Skin of body (tissue), 2 donors: Measurements from ENCODE around the gene ASTE1. TPM values are rescaled to one million over a fixed set of nuclear protein-coding genes. Genes with fewer than 3 reads are reported as not detected.
A peak's percentile ranks its signal among the peaks of the same experiment; 100 is the strongest.
"Not testable (repeated sequence)": the region's sequence is repeated elsewhere in the genome, so short reads cannot be mapped to it uniquely, and the experiment has no call there.

Source experiments
- DNase-seq: peaks from one replicate; lab custom pipeline; 2025; lab: John Stamatoyannopoulos, UW
- total RNA-seq: library from RNA; depleted of rRNA; stranded (reverse); fragments of >200 nt; gene quantifications from one replicate; pipeline ENCODE4 v1.2.3, GENCODE V29; 2014

ASTE1 gene
- total RNA-seq, 1 donor from 2014 or later = 8.9 TPM

GRCh38 chr3:131008326-131008725 lies 18.3 kb downstream of the ASTE1 start:
- DNase-seq = no peak

- no peak for DNase-seq
Observed at GRCh38 chr3:131007782-131008181, 18.8 kb downstream of the ASTE1 start.

GRCh38 chr3:131007256-131007655 lies 19.4 kb downstream of the ASTE1 start:
- no peak for DNase-seq

- DNase-seq = no peak
Observed at GRCh38 chr3:131004603-131005002, 22.0 kb downstream of the ASTE1 start.

GRCh38 chr3:131001071-131001470 lies 25.6 kb downstream of the ASTE1 start:
- no peak for DNase-seq

GRCh38 chr3:130997289-130997688 lies 29.3 kb downstream of the ASTE1 start:
- DNase-seq = no peak

- DNase-seq = no peak
Observed at GRCh38 chr3:130992344-130992743, 34.3 kb downstream of the ASTE1 start.

- no peak for DNase-seq
Observed at GRCh38 chr3:130991126-130991525, 35.5 kb downstream of the ASTE1 start.

- DNase-seq = no peak
Observed at GRCh38 chr3:130990282-130990681, 36.3 kb downstream of the ASTE1 start.

GRCh38 chr3:130981469-130981868 lies 45.2 kb downstream of the ASTE1 start:
- DNase-seq = no peak

GRCh38 chr3:130979117-130979516 lies 47.5 kb downstream of the ASTE1 start:
- DNase-seq = peak; percentile 69

- no peak for DNase-seq
Observed at GRCh38 chr3:130976706-130977105, 49.9 kb downstream of the ASTE1 start.

- DNase-seq = no peak
Observed at GRCh38 chr3:130975251-130975650, 51.4 kb downstream of the ASTE1 start.

GRCh38 chr3:130974201-130974600 lies 52.4 kb downstream of the ASTE1 start:
- no peak for DNase-seq

- DNase-seq = peak; percentile 54
Observed at GRCh38 chr3:130973406-130973805, 53.2 kb downstream of the ASTE1 start.

- DNase-seq = not testable (repeated sequence)
Observed at GRCh38 chr3:130972592-130972991, 54.0 kb downstream of the ASTE1 start.

- no peak for DNase-seq
Observed at GRCh38 chr3:130971208-130971607, 55.4 kb downstream of the ASTE1 start.

- no peak for DNase-seq
Observed at GRCh38 chr3:130969621-130970020, 57.0 kb downstream of the ASTE1 start.

GRCh38 chr3:130968221-130968620 lies 58.4 kb downstream of the ASTE1 start:
- DNase-seq = no peak

GRCh38 chr3:130967281-130967680 lies 59.3 kb downstream of the ASTE1 start:
- DNase-seq = no peak

- no peak for DNase-seq
Observed at GRCh38 chr3:130963878-130964277, 62.7 kb downstream of the ASTE1 start.
